HCT116 (cell line): ENCODE measurements around the gene STAG1. TPM values are rescaled to one million over a fixed set of nuclear protein-coding genes. Genes with fewer than 3 reads are reported as not detected.

Source experiments
- ATAC-seq: fragments of 200-7000 bp; cut with Tn5 transposase; 2 replicates; pipeline ENCODE4 v1.9.1; 2020; ENCODE audit warnings: mild to moderate bottlenecking, moderate library complexity
- BruUV-seq: library from RNA; stranded (reverse); fragments of 400-500 nt; replicated peaks from 2 replicates; lab custom pipeline; 2021; lab: Mats Ljungman, UMichigan
- CTCF ChIA-PET: fragments of 300-600 bp; sonication (Branson Sonifier 250); formaldehyde crosslinking; loops from one replicate; lab custom pipeline; 2021; ENCODE audit warnings: antibody characterized with exemption; lab: Charles Lee
- POLR2A ChIA-PET: fragments of 300-600, 350-600 bp; sonication (Branson Sonifier 250); formaldehyde crosslinking; loops from one replicate; lab custom pipeline; 2021; ENCODE audit warnings: antibody characterized with exemption; lab: Charles Lee
- RAD21 ChIA-PET, 2 experiments: fragments of 300-600 bp; sonication (Branson Sonifier 250); formaldehyde crosslinking; loops; one replicate each; lab custom pipeline; 2023; ENCODE audit warnings: low total read pairs in 2 of 2; ENCODE audit not compliant: uncharacterized antibody in 2 of 2, unreplicated experiment in 2 of 2, low non-redundant PET in 1 of 2; lab: Charles Lee
- DNase-seq: peaks from one replicate; pipeline ENCODE4 v3.0.0-alpha.2; 2010; ENCODE audit warnings: low read depth, low spot score
- H2AFZ ChIP-seq: fragments of 200-600 bp; shearing (Covaris generic), sonication (generic); 2 replicates; pipeline ENCODE4 v1.6.1; 2017; ENCODE audit warnings: low read depth, mixed run types, mixed read lengths, antibody characterized with exemption, low read length; ENCODE audit not compliant: poor library complexity, severe bottlenecking
- H3K27ac ChIP-seq: 2 replicates; pipeline ENCODE4 v1.5.1; 2012; ENCODE audit warnings: low read depth, low read length
- H3K27me3 ChIP-seq: fragments of 200-600 bp; sonication (generic); 2 replicates; pipeline ENCODE4 v1.6.1; 2016; ENCODE audit warnings: mixed run types, low read length, mixed read lengths; ENCODE audit not compliant: insufficient read depth
- H3K36me3 ChIP-seq, 2 experiments: fragments of 200-500 bp in 1 of 2; fragments of 200-600 bp in 1 of 2; sonication (Bioruptor generic) in 1 of 2; sonication (generic) in 1 of 2; 2 replicates each; pipeline versions ENCODE4 v1.5.1 to v1.6.1; 2014 to 2016; ENCODE audit warnings: low read length in 2 of 2, inconsistent platforms in 1 of 2, mixed read lengths in 1 of 2, mixed run types in 1 of 2; ENCODE audit not compliant: insufficient read depth in 2 of 2, control insufficient read depth in 1 of 2
- H3K4me1 ChIP-seq, 2 experiments: fragments of 200-600 bp in 1 of 2; sonication (generic) in 1 of 2; 2 replicates each; pipeline versions ENCODE4 v1.5.1 to v1.6.1; 2012 to 2017; ENCODE audit warnings: low read length in 2 of 2, inconsistent platforms in 1 of 2, mild to moderate bottlenecking in 1 of 2, mixed read lengths in 1 of 2, mixed run types in 1 of 2, moderate library complexity in 1 of 2; ENCODE audit not compliant: insufficient read depth in 2 of 2, control insufficient read depth in 1 of 2
- H3K4me2 ChIP-seq: fragments of 200-600 bp; sonication (generic); 2 replicates; pipeline ENCODE4 v1.6.1; 2017; ENCODE audit warnings: mixed run types, low read length, mixed read lengths
- H3K4me3 ChIP-seq, 2 experiments: fragments of 200-600 bp in 1 of 2; sonication (generic) in 1 of 2; replicated peaks in 1 of 2; 2 replicates each; pipeline ENCODE4 v1.5.1; 2011 to 2016; ENCODE audit warnings: low read length in 2 of 2, control low read depth in 1 of 2, low read depth in 1 of 2, mild to moderate bottlenecking in 1 of 2, mixed read lengths in 1 of 2, mixed run types in 1 of 2
- H3K79me2 ChIP-seq: fragments of 200-600 bp; sonication (generic); 2 replicates; pipeline ENCODE4 v1.6.1; 2017; ENCODE audit warnings: mild to moderate bottlenecking, mixed run types, low read length, moderate library complexity, mixed read lengths; ENCODE audit not compliant: insufficient read depth
- H3K9ac ChIP-seq: fragments of 200-600 bp; sonication (generic); 2 replicates; pipeline ENCODE4 v1.6.1; 2016; ENCODE audit warnings: low read length, mixed read lengths
- H3K9me2 ChIP-seq: fragments of 200-600 bp; sonication (generic), shearing (Covaris generic); 2 replicates; pipeline ENCODE4 v1.6.1; 2017; ENCODE audit warnings: mixed run types, mild to moderate bottlenecking, moderate library complexity; ENCODE audit not compliant: insufficient read depth
- H3K9me3 ChIP-seq, 2 experiments: fragments of 200-500 bp in 1 of 2; fragments of 200-600 bp in 1 of 2; sonication (Bioruptor generic) in 1 of 2; sonication (generic) in 1 of 2; 2 replicates each; pipeline ENCODE4 v1.6.1; 2014 to 2017; ENCODE audit warnings: low read length in 2 of 2, mixed read lengths in 2 of 2, inconsistent platforms in 1 of 2, low read depth in 1 of 2, mild to moderate bottlenecking in 1 of 2, mixed run types in 1 of 2, moderate library complexity in 1 of 2; ENCODE audit not compliant: control insufficient read depth in 1 of 2, insufficient read depth in 1 of 2
- H4K20me1 ChIP-seq: fragments of 200-600 bp; sonication (generic), shearing (Covaris generic); 2 replicates; pipeline ENCODE4 v1.6.1; 2017; ENCODE audit warnings: mixed run types, mild to moderate bottlenecking, moderate library complexity; ENCODE audit not compliant: insufficient read depth
- CBX3 ChIP-seq: IDR thresholded peaks from 2 replicates; pipeline ENCODE4 v1.6.1; 2012; ENCODE audit warnings: low read depth
- EGR1 ChIP-seq: IDR thresholded peaks from 2 replicates; pipeline ENCODE4 v1.6.1; 2012; ENCODE audit warnings: low read depth
- EZH2 ChIP-seq: fragments of 200-600 bp; sonication (generic); IDR thresholded peaks from 2 replicates; pipeline ENCODE4 v1.6.1; 2017; ENCODE audit warnings: antibody characterized with exemption, mixed run types
- EZH2phosphoT487 ChIP-seq: fragments of 200-600 bp; IDR thresholded peaks from 2 replicates; pipeline ENCODE4 v1.6.1; 2018; ENCODE audit warnings: antibody characterized with exemption, borderline replicate concordance
- FOSL1 ChIP-seq: IDR thresholded peaks from 2 replicates; pipeline ENCODE4 v1.6.1; 2012; ENCODE audit warnings: low read depth
- POLR2A ChIP-seq: IDR thresholded peaks from 2 replicates; pipeline ENCODE4 v1.7.0; 2011; ENCODE audit warnings: borderline replicate concordance; ENCODE audit not compliant: insufficient read depth, insufficient read length; ENCODE audit errors: extremely low read depth
- RAD21 ChIP-seq: IDR thresholded peaks from 2 replicates; pipeline ENCODE4 v1.6.1; 2012; ENCODE audit warnings: low read depth, mild to moderate bottlenecking
- TCF7L2 ChIP-seq: IDR thresholded peaks from 2 replicates; pipeline ENCODE4 v1.7.0; 2011; ENCODE audit warnings: borderline replicate concordance, inconsistent platforms; ENCODE audit not compliant: insufficient read depth, insufficient read length; ENCODE audit errors: extremely low read depth
- YY1 ChIP-seq: IDR thresholded peaks from 2 replicates; pipeline ENCODE4 v1.6.1; 2011; ENCODE audit warnings: low read length, low read depth, moderate library complexity, mild to moderate bottlenecking; ENCODE audit not compliant: insufficient replicate concordance; ENCODE audit errors: extremely low read depth
- ZFX ChIP-seq: fragments of 450-650 bp; IDR thresholded peaks from 2 replicates; pipeline ENCODE4 v1.6.1; 2017
- intact Hi-C: fragments of 100-400 bp; cut with micrococcal nuclease; formaldehyde crosslinking; loops from 2 replicates; pipeline ENCODE4 v1.10.0; 2022
- total RNA-seq: library from RNA; stranded (reverse); gene quantifications from one replicate; pipeline ENCODE4 v1.2.1, GENCODE V29; 2021; ENCODE audit not compliant: unreplicated experiment
- TF ChIP-seq, protein P1 (sequence below): IDR thresholded peaks from 2 replicates; pipeline ENCODE4 v1.6.1; 2012
- TF ChIP-seq, protein P2 (sequence below): IDR thresholded peaks from 2 replicates; pipeline ENCODE4 v1.6.1; 2011; ENCODE audit warnings: mild to moderate bottlenecking, low read length, moderate library complexity; ENCODE audit not compliant: insufficient replicate concordance; ENCODE audit errors: extremely low read depth
- TF ChIP-seq, protein P3 (sequence below): IDR thresholded peaks from 2 replicates; pipeline ENCODE4 v1.6.1; 2012
- TF ChIP-seq, protein P4 (sequence below): IDR thresholded peaks from 2 replicates; pipeline ENCODE4 v1.6.1; 2012; ENCODE audit warnings: low read depth
- TF ChIP-seq, protein P5 (sequence below), 3 experiments: fragments of 200-600 bp in 1 of 3; sonication (generic) in 1 of 3; IDR thresholded peaks in 2 of 3; conservative IDR thresholded peaks in 1 of 3; 2 replicates each; pipeline ENCODE4 v1.5.1; 2012 to 2017; ENCODE audit warnings: low read depth in 2 of 3, low read length in 2 of 3, antibody characterized with exemption in 1 of 3, borderline replicate concordance in 1 of 3, control low read depth in 1 of 3, mild to moderate bottlenecking in 1 of 3, mixed read lengths in 1 of 3, mixed run types in 1 of 3, moderate library complexity in 1 of 3; ENCODE audit not compliant: insufficient read depth in 1 of 3

Gene STAG1
- total RNA-seq, 1 experiment from 2014 or later: 29.4 TPM

DNA sequence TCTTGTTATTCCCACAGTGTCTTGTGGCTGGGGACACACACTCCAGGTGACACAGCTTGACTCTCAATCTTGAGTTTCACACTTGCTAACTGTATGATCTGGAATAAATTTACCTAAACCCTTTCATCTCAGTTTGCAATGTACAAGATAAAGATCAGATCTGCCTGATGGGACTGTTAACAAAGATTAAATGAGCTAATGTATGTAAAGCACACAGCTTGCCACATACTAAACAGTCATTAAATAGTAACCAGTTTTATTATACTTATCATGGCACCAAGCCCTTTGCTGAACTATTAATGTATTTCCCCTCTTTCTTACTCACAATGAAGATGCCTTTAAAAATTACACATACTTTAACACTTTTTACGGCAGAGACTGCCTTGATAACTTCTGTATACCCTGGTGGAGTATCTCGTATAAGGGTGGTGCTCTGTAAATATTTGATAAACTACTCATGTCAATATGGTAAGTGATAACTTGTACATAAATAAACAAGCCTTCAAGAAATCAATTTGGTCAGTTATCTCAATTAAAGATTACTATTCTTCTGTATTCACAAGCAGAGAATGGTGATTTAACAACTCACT is 184.5 kb downstream of the STAG1 start:
- no peak for ATAC-seq
- Histone ChIP-seq H3K79me2 (peaks cover 3% of the 10 kb centered on the region; the same call in 1 of the 2 replicates), H2AFZ (no peak overlapping the region), H3K27me3 (no peaks in the 10 kb centered on the region), H3K9me3 (no peaks in the 10 kb centered on the region)
- POLR2A ChIA-PET: no interaction called here
- BruUV-seq: no TSS peak
- TF ChIP-seq POLR2A (no peak), CBX3 (no peak), EGR1 (no peak), RAD21 (no peak), EZH2phosphoT487 (no peak), YY1 (no peak), ZFX (no peak), TCF7L2 (no peak), EZH2 (no peak), FOSL1 (no peak)
- TF ChIP-seq, protein P1, sequence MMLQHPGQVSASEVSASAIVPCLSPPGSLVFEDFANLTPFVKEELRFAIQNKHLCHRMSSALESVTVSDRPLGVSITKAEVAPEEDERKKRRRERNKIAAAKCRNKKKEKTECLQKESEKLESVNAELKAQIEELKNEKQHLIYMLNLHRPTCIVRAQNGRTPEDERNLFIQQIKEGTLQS: no peak
- TF ChIP-seq, protein P2, sequence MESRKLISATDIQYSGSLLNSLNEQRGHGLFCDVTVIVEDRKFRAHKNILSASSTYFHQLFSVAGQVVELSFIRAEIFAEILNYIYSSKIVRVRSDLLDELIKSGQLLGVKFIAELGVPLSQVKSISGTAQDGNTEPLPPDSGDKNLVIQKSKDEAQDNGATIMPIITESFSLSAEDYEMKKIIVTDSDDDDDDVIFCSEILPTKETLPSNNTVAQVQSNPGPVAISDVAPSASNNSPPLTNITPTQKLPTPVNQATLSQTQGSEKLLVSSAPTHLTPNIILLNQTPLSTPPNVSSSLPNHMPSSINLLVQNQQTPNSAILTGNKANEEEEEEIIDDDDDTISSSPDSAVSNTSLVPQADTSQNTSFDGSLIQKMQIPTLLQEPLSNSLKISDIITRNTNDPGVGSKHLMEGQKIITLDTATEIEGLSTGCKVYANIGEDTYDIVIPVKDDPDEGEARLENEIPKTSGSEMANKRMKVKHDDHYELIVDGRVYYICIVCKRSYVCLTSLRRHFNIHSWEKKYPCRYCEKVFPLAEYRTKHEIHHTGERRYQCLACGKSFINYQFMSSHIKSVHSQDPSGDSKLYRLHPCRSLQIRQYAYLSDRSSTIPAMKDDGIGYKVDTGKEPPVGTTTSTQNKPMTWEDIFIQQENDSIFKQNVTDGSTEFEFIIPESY: no peak
- TF ChIP-seq, protein P3, sequence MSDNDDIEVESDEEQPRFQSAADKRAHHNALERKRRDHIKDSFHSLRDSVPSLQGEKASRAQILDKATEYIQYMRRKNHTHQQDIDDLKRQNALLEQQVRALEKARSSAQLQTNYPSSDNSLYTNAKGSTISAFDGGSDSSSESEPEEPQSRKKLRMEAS: no peak
- TF ChIP-seq, protein P4, sequence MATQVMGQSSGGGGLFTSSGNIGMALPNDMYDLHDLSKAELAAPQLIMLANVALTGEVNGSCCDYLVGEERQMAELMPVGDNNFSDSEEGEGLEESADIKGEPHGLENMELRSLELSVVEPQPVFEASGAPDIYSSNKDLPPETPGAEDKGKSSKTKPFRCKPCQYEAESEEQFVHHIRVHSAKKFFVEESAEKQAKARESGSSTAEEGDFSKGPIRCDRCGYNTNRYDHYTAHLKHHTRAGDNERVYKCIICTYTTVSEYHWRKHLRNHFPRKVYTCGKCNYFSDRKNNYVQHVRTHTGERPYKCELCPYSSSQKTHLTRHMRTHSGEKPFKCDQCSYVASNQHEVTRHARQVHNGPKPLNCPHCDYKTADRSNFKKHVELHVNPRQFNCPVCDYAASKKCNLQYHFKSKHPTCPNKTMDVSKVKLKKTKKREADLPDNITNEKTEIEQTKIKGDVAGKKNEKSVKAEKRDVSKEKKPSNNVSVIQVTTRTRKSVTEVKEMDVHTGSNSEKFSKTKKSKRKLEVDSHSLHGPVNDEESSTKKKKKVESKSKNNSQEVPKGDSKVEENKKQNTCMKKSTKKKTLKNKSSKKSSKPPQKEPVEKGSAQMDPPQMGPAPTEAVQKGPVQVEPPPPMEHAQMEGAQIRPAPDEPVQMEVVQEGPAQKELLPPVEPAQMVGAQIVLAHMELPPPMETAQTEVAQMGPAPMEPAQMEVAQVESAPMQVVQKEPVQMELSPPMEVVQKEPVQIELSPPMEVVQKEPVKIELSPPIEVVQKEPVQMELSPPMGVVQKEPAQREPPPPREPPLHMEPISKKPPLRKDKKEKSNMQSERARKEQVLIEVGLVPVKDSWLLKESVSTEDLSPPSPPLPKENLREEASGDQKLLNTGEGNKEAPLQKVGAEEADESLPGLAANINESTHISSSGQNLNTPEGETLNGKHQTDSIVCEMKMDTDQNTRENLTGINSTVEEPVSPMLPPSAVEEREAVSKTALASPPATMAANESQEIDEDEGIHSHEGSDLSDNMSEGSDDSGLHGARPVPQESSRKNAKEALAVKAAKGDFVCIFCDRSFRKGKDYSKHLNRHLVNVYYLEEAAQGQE: no peak
- TF ChIP-seq, protein P5, sequence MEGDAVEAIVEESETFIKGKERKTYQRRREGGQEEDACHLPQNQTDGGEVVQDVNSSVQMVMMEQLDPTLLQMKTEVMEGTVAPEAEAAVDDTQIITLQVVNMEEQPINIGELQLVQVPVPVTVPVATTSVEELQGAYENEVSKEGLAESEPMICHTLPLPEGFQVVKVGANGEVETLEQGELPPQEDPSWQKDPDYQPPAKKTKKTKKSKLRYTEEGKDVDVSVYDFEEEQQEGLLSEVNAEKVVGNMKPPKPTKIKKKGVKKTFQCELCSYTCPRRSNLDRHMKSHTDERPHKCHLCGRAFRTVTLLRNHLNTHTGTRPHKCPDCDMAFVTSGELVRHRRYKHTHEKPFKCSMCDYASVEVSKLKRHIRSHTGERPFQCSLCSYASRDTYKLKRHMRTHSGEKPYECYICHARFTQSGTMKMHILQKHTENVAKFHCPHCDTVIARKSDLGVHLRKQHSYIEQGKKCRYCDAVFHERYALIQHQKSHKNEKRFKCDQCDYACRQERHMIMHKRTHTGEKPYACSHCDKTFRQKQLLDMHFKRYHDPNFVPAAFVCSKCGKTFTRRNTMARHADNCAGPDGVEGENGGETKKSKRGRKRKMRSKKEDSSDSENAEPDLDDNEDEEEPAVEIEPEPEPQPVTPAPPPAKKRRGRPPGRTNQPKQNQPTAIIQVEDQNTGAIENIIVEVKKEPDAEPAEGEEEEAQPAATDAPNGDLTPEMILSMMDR (IDR thresholded peaks at IDR 0.05 in 2 of 3, conservative IDR thresholded peaks at IDR 0.05 in 1 of 3; ENCODE audit: borderline replicate concordance in 1 of 3, insufficient read depth in 1 of 3, low read depth in 2 of 3, low read length in 2 of 3): no peak
- TF ChIP-seq, all 23 proteins: peak for 0
- Histone ChIP-seq H3K4me3 (no peak overlapping the region), H3K36me3 (no peaks in the 10 kb centered on the region), H3K9me2 (no peaks in the 10 kb centered on the region), H3K9ac (no peak overlapping the region), H3K4me2 (no peak overlapping the region), H3K27ac (no peak overlapping the region), H3K4me1 (no peaks in the 10 kb centered on the region), H4K20me1 (no peaks in the 10 kb centered on the region)
- ChIA-PET CTCF (no interaction called here), RAD21 (no interaction called here)
- intact Hi-C loops: no loop called here
- DNase-seq: no peak
